GM12892 (cell line): ENCODE results near the gene NCBP2.
"Not testable (repeated sequence)": the region's sequence is repeated elsewhere in the genome, so short reads cannot be mapped to it uniquely, and the experiment has no call there.

ENCODE experiments used
- DNase-seq: peaks from one replicate; pipeline ENCODE4 v3.0.0; 2011; ENCODE audit not compliant: insufficient read length
- FAIRE-seq: peaks from 2 replicates; lab custom pipeline; 2011; peaks lifted over from hg19 to GRCh38; lab: Jason Lieb, UNC
- POLR2A ChIP-seq: IDR thresholded peaks from 2 replicates; pipeline ENCODE4 v1.6.1; 2011; ENCODE audit warnings: low read depth, low read length, control low read depth
- POLR2AphosphoS5 ChIP-seq: IDR thresholded peaks from 2 replicates; pipeline ENCODE4 v1.6.1; 2011; ENCODE audit warnings: low read depth, low read length, control low read depth
- TAF1 ChIP-seq: IDR thresholded peaks from 2 replicates; pipeline ENCODE4 v1.6.1; 2011; ENCODE audit warnings: low read depth, mild to moderate bottlenecking, control low read depth, low read length, borderline replicate concordance

Gene NCBP2

GRCh38 chr3:196949285-196949619, 6.9 kb upstream of the NCBP2 start:
- DNase-seq (no peak), FAIRE-seq (no peak)
- TF ChIP-seq TAF1, result no peak
- no peak for TF ChIP-seq POLR2A
- no peak for TF ChIP-seq POLR2AphosphoS5

GRCh38 chr3:196948442-196949284, 6.3 kb upstream of the NCBP2 start:
- TF ChIP-seq TAF1 (no peak), POLR2A (no peak), POLR2AphosphoS5 (no peak)
- DNase-seq, result no peak
- no peak for FAIRE-seq

GRCh38 chr3:196947860-196948441, 5.6 kb upstream of the NCBP2 start:
- TF ChIP-seq TAF1, result no peak
- FAIRE-seq (no peak), DNase-seq (no peak)

- TF ChIP-seq POLR2AphosphoS5, result no peak
- FAIRE-seq (no peak), DNase-seq (no peak)
These were observed 5.0 kb upstream of the NCBP2 start for GRCh38 chr3:196947136-196947859.

- not testable (repeated sequence) for FAIRE-seq
These were observed 1.9 kb upstream of the NCBP2 start for GRCh38 chr3:196944037-196944790.

GRCh38 chr3:196942915-196943277, 568 bp upstream of the NCBP2 start:
- DNase-seq (no peak), FAIRE-seq (no peak)
- TF ChIP-seq POLR2AphosphoS5 (no peak), TAF1 (no peak), POLR2A (no peak)

More at GRCh38 chr3:196944037-196944790, 1.9 kb upstream of the NCBP2 start:
- not testable (repeated sequence) for DNase-seq

GRCh38 chr3:196941729-196942225, 551 bp downstream of the NCBP2 start:
- peak; percentile 52 for DNase-seq
- FAIRE-seq, result peak; percentile 5
- TF ChIP-seq POLR2AphosphoS5 (no peak), TAF1 (no peak), POLR2A (no peak)

- FAIRE-seq (no peak), DNase-seq (no peak)
- TF ChIP-seq POLR2AphosphoS5, result no peak
These were observed 3.8 kb downstream of the NCBP2 start for GRCh38 chr3:196938576-196938975.

GRCh38 chr3:196938124-196938523, 4.2 kb downstream of the NCBP2 start:
- DNase-seq, result no peak

GRCh38 chr3:196936288-196936687, 6.0 kb downstream of the NCBP2 start:
- DNase-seq (no peak), FAIRE-seq (no peak)
- no peak for TF ChIP-seq POLR2AphosphoS5

More at GRCh38 chr3:196938124-196938523, 4.2 kb downstream of the NCBP2 start:
- no peak for FAIRE-seq
- TF ChIP-seq POLR2A (no peak), POLR2AphosphoS5 (no peak), TAF1 (no peak)

- FAIRE-seq (no peak), DNase-seq (no peak)
- TF ChIP-seq POLR2A, result no peak
- no peak for TF ChIP-seq TAF1
- no peak for TF ChIP-seq POLR2AphosphoS5
These were observed 9.7 kb downstream of the NCBP2 start for GRCh38 chr3:196932600-196932999.

- DNase-seq (no peak), FAIRE-seq (peak; percentile 89)
- TF ChIP-seq POLR2AphosphoS5 (no peak), TAF1 (no peak), POLR2A (no peak)
These were observed 10.3 kb downstream of the NCBP2 start for GRCh38 chr3:196931828-196932587.
